ENCODE data around the gene SLCO1A2. TPM values are rescaled to one million over a fixed set of nuclear protein-coding genes. Genes with fewer than 3 reads are reported as not detected.

Gene SLCO1A2
- polyA plus RNA-seq, 3 donors = not detected

DNA sequence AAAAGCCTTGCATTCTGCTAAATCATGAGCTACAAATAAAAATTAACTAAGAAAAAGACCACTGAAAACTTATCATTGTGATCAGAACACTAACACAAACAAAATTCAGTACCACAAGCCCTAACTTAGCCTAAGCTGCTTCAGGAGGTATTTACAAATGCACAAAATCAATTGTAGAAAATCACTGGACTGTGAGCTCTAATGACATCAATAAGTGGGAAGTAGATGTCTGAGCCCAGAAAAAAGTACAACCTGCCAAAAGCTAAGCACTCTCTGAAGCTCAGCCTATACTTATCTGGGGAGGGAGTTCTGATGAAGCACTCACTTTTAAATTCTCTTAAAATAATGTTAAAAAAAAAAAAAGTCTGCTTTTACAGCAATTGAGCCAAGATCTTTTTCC, 110.8 kb downstream of the SLCO1A2 start:
- no peak overlapping the region for H3K4me2 ChIP-seq (replicated peaks; ENCODE audit: extremely low read depth, low read length, poor library complexity, severe bottlenecking)
- TF ChIP-seq, protein P1, sequence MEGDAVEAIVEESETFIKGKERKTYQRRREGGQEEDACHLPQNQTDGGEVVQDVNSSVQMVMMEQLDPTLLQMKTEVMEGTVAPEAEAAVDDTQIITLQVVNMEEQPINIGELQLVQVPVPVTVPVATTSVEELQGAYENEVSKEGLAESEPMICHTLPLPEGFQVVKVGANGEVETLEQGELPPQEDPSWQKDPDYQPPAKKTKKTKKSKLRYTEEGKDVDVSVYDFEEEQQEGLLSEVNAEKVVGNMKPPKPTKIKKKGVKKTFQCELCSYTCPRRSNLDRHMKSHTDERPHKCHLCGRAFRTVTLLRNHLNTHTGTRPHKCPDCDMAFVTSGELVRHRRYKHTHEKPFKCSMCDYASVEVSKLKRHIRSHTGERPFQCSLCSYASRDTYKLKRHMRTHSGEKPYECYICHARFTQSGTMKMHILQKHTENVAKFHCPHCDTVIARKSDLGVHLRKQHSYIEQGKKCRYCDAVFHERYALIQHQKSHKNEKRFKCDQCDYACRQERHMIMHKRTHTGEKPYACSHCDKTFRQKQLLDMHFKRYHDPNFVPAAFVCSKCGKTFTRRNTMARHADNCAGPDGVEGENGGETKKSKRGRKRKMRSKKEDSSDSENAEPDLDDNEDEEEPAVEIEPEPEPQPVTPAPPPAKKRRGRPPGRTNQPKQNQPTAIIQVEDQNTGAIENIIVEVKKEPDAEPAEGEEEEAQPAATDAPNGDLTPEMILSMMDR (IDR thresholded peaks at IDR 0.05) = no peak
- H3K36me3 ChIP-seq (replicated peaks in 1 of 2; ENCODE audit: control insufficient read depth in 1 of 2, insufficient read depth in 2 of 2, low read length in 2 of 2) = no peaks in the 10 kb centered on the region
- no peak for DNase-seq
- H3K79me2 ChIP-seq (ENCODE audit: insufficient read depth, low read length) = no peaks in the 10 kb centered on the region
- no peaks in the 10 kb centered on the region for H3K4me1 ChIP-seq (ENCODE audit: control insufficient read depth in 1 of 2, insufficient read depth in 2 of 2, low read length in 2 of 2)
- H3K27me3 Mint-ChIP-seq (ENCODE audit: low read depth in 3 of 3) = no peaks in the 10 kb centered on the region
- H3K9me3 Mint-ChIP-seq = peaks cover 0 to 4% (median 0%) of the 10 kb centered on the region in 7 donors
- no peak overlapping the region for H3K4me3 ChIP-seq (replicated peaks in 1 of 3; ENCODE audit: low read depth in 2 of 3, low read length in 3 of 3)
- no peaks in the 10 kb centered on the region for H3K27me3 ChIP-seq (ENCODE audit: control insufficient read depth in 2 of 2, insufficient read depth in 2 of 2, low read length in 2 of 2)
- no peak overlapping the region for H3K27ac Mint-ChIP-seq
- no peaks in the 10 kb centered on the region for H3K9me3 ChIP-seq (replicated peaks in 1 of 2; ENCODE audit: control insufficient read depth in 1 of 2, insufficient read depth in 1 of 2, low read length in 2 of 2)
- H3K27ac ChIP-seq (ENCODE audit: low read depth in 1 of 2, low read length in 2 of 2) = no peak overlapping the region
- no peak overlapping the region for H3K9ac ChIP-seq (ENCODE audit: insufficient read depth, low read length, poor library complexity, severe bottlenecking)
- intact Hi-C loops (cut with micrococcal nuclease) = no loop called here
- no peaks in the 10 kb centered on the region for H3K4me1 Mint-ChIP-seq
- H3K4me3 Mint-ChIP-seq = no peak overlapping the region
- no peaks in the 10 kb centered on the region for H4K20me1 ChIP-seq (ENCODE audit: insufficient read depth, low read length)
- H2AFZ ChIP-seq (ENCODE audit: insufficient read depth, low read depth, low read length, poor library complexity, severe bottlenecking) = no peak overlapping the region
- no peaks in the 10 kb centered on the region for H3K36me3 Mint-ChIP-seq

GRCh38 chr12:21221778-21222177, 112.9 kb downstream of the SLCO1A2 start:
- no peak overlapping the region for H3K4me3 ChIP-seq (replicated peaks in 1 of 3; ENCODE audit: low read depth in 2 of 3, low read length in 3 of 3)
- no peak overlapping the region for H2AFZ ChIP-seq (ENCODE audit: insufficient read depth, low read depth, low read length, poor library complexity, severe bottlenecking)
- H3K4me1 Mint-ChIP-seq = no peaks in the 10 kb centered on the region
- no peaks in the 10 kb centered on the region for H3K4me1 ChIP-seq (ENCODE audit: control insufficient read depth in 1 of 2, insufficient read depth in 2 of 2, low read length in 2 of 2)
- no peaks in the 10 kb centered on the region for H3K36me3 ChIP-seq (replicated peaks in 1 of 2; ENCODE audit: control insufficient read depth in 1 of 2, insufficient read depth in 2 of 2, low read length in 2 of 2)
- H3K9me3 ChIP-seq (replicated peaks in 1 of 2; ENCODE audit: control insufficient read depth in 1 of 2, insufficient read depth in 1 of 2, low read length in 2 of 2) = no peaks in the 10 kb centered on the region
- H3K9me3 Mint-ChIP-seq = peaks cover 0 to 5% (median 2%) of the 10 kb centered on the region in 7 donors
- no peak overlapping the region for H3K4me2 ChIP-seq (replicated peaks; ENCODE audit: extremely low read depth, low read length, poor library complexity, severe bottlenecking)
- H3K27me3 ChIP-seq (ENCODE audit: control insufficient read depth in 2 of 2, insufficient read depth in 2 of 2, low read length in 2 of 2) = no peaks in the 10 kb centered on the region
- H3K27ac Mint-ChIP-seq = no peak overlapping the region
- H3K36me3 Mint-ChIP-seq = no peaks in the 10 kb centered on the region
- H3K79me2 ChIP-seq (ENCODE audit: insufficient read depth, low read length) = no peaks in the 10 kb centered on the region
- no peak overlapping the region for H3K27ac ChIP-seq (ENCODE audit: low read depth in 1 of 2, low read length in 2 of 2)
- H3K27me3 Mint-ChIP-seq (ENCODE audit: low read depth in 3 of 3) = no peaks in the 10 kb centered on the region
- no peak overlapping the region for H3K9ac ChIP-seq (ENCODE audit: insufficient read depth, low read length, poor library complexity, severe bottlenecking)
- H4K20me1 ChIP-seq (ENCODE audit: insufficient read depth, low read length) = no peaks in the 10 kb centered on the region
- no peak for DNase-seq
- H3K4me3 Mint-ChIP-seq = no peak overlapping the region
- TF ChIP-seq, protein P1 (IDR thresholded peaks at IDR 0.05) = no peak
- intact Hi-C loops (cut with micrococcal nuclease) = no loop called here
